Esophagus squamous epithelium (tissue), 4 donors: ENCODE data around the gene EWSR1.

ENCODE experiments used
- POLR2A ChIP-seq, 4 donors: fragments of 450-650 bp; IDR thresholded peaks; one replicate each; pipeline ENCODE4 v1.6.1; 2017; ENCODE audit warnings: antibody characterized with exemption in 4 of 4, mild to moderate bottlenecking in 4 of 4, moderate library complexity in 3 of 4
- TF ChIP-seq, protein P1 (sequence below), 6 experiments: fragments of 450-650 bp in 4 of 6; fragments of 200-600 bp in 2 of 6; sonication (generic) in 2 of 6; IDR thresholded peaks; one replicate each; pipeline ENCODE4 v1.5.1; 2016 to 2019; ENCODE audit warnings: antibody characterized with exemption in 6 of 6, mild to moderate bottlenecking in 4 of 6, moderate library complexity in 4 of 6

DNA sequence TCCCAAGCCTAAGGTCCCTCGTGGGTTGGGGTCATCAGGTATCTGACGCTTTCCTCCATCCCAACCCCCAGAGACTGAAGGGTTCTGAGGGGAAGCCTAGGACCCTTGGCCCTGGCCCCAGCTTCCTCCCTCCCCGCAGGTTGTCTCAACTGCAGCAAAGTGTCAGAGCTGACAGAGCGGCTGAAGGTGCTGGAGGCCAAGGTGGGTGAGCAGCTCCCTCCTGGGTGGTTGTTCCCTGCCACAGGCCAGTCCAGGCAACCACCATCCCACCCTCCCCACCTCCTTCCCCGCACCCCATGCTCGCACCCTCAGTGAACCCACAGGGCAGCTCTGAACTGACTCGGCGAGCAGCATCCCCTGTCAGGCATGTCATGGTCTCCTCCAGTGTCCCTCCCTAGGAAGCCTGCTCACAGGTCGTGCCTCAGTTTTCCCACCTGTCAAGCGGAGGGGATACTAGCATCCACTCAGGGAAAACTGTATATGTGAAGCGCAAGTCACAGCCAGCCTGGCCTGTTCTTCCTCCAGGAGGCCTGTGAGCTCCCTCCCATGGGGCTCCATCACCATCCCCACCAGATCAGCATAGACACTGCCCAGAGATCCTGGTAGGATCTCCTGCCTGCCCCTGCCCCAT is 41.6 kb upstream of the EWSR1 start:
- TF ChIP-seq, protein P1, sequence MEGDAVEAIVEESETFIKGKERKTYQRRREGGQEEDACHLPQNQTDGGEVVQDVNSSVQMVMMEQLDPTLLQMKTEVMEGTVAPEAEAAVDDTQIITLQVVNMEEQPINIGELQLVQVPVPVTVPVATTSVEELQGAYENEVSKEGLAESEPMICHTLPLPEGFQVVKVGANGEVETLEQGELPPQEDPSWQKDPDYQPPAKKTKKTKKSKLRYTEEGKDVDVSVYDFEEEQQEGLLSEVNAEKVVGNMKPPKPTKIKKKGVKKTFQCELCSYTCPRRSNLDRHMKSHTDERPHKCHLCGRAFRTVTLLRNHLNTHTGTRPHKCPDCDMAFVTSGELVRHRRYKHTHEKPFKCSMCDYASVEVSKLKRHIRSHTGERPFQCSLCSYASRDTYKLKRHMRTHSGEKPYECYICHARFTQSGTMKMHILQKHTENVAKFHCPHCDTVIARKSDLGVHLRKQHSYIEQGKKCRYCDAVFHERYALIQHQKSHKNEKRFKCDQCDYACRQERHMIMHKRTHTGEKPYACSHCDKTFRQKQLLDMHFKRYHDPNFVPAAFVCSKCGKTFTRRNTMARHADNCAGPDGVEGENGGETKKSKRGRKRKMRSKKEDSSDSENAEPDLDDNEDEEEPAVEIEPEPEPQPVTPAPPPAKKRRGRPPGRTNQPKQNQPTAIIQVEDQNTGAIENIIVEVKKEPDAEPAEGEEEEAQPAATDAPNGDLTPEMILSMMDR (IDR thresholded peaks at IDR 0.05) = no peak
- TF ChIP-seq POLR2A (IDR thresholded peaks at IDR 0.05) = no peak
